Astrocyte of the spinal cord (primary cell): ENCODE measurements around the gene ZSCAN32.

Source experiments
- DNase-seq: peaks from one replicate; pipeline ENCODE4 v3.0.0; 2011; ENCODE audit warnings: low read depth, low spot score
- H3K4me3 ChIP-seq: 2 replicates; pipeline ENCODE4 v1.5.1; 2011; ENCODE audit warnings: low read depth, mild to moderate bottlenecking, low read length, moderate library complexity
- CTCF ChIP-seq: IDR thresholded peaks from 2 replicates; pipeline ENCODE4 v1.5.1; 2012; ENCODE audit warnings: low read depth, mild to moderate bottlenecking, low read length, inconsistent platforms
- in situ Hi-C: cut with HindIII; loops from 2 replicates; pipeline ENCODE4 v1.10.0; 2017; ENCODE audit warnings: low sequenced_read_pairs

ZSCAN32 gene

GRCh38 chr16:3383045-3383448 lies 17.8 kb downstream of the ZSCAN32 start:
- no peak for TF ChIP-seq CTCF
- in situ Hi-C loops: no loop called here
- no peak overlapping the region for H3K4me3 ChIP-seq
- DNase-seq: no peak

- no peak overlapping the region for H3K4me3 ChIP-seq
- DNase-seq: no peak
- in situ Hi-C loops: no loop called here
- TF ChIP-seq CTCF: no peak
These were observed 22.9 kb downstream of the ZSCAN32 start for GRCh38 chr16:3377917-3378316.

- DNase-seq: no peak
- in situ Hi-C loops: no loop called here
- H3K4me3 ChIP-seq: no peak overlapping the region
- no peak for TF ChIP-seq CTCF
These were observed 25.1 kb downstream of the ZSCAN32 start for GRCh38 chr16:3375680-3376079.

- in situ Hi-C loops: no loop called here
- no peak overlapping the region for H3K4me3 ChIP-seq
- DNase-seq: no peak
- no peak for TF ChIP-seq CTCF
These were observed 31.7 kb downstream of the ZSCAN32 start for GRCh38 chr16:3369073-3369472.

GRCh38 chr16:3364774-3365427 lies 35.9 kb downstream of the ZSCAN32 start:
- in situ Hi-C loops: no loop called here
- no peak for TF ChIP-seq CTCF
- H3K4me3 ChIP-seq: peak overlapping the region; percentile 60
- peak; percentile 96 for DNase-seq

GRCh38 chr16:3363793-3364192 lies 37.0 kb downstream of the ZSCAN32 start:
- no peak overlapping the region for H3K4me3 ChIP-seq
- in situ Hi-C loops: no loop called here
- DNase-seq: no peak
- no peak for TF ChIP-seq CTCF
